Measurements from ENCODE around the gene NKAIN2.

DNA sequence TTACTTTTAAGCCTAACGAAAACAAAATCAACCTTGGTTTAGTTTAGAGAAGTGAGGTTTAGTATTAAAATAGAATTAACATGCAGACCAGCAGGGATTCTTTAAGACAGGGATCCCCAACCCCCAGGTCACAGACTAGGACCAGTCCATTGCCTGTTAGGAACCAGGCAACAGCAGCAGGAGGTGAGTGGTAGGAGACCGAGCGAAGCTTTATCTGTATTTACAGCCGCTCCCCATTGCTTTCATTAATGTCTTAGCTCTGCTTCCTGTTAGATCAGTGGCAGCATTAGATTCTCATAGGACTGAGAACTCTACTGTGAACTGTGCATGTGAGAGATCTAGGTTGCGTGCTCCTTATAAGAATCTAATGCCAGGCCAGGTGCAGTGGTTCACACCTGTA is 225.9 kb downstream of the NKAIN2 start:
- no peak for TF ChIP-seq YY1 (IDR thresholded peaks at IDR 0.05; ENCODE audit: extremely low read depth, insufficient replicate concordance, low read depth, low read length)
- TF ChIP-seq POLR2AphosphoS5 (IDR thresholded peaks at IDR 0.05; ENCODE audit: low read depth, low read length): no peak
